ENCODE data around the gene SMNDC1. TPM values are rescaled to one million over a fixed set of nuclear protein-coding genes. Genes with fewer than 3 reads are reported as not detected.
A peak's percentile ranks its signal among the peaks of the same experiment; 100 is the strongest.

Gene SMNDC1
- total RNA-seq, 4 donors from 2014 or later: 10.3 to 15.8 (median 12.8) TPM

GRCh38 chr10:110269374-110270318 lies 35.1 kb downstream of the SMNDC1 start:
- WGBS: 26% methylated on average over 4 of the region's 4 CpGs
- no peak for TF ChIP-seq POLR2AphosphoS5 (IDR thresholded peaks at IDR 0.05)
- TF ChIP-seq EP300 (IDR thresholded peaks at IDR 0.05): no peak
- no peak for TF ChIP-seq POLR2A (IDR thresholded peaks at IDR 0.05)
- no peak for TF ChIP-seq CTCF (IDR thresholded peaks at IDR 0.05)
- peak overlapping the region; percentile 35 for H3K4me3 ChIP-seq
- no peaks in the 10 kb centered on the region for H3K27me3 ChIP-seq
- no peak for DNase-seq (ENCODE audit: low spot score in 2 of 2)
- no peaks in the 10 kb centered on the region for H3K9me3 ChIP-seq
- H3K27ac ChIP-seq: peak overlapping the region; percentile 71
- no peaks in the 10 kb centered on the region for H3K36me3 ChIP-seq
- H3K4me1 ChIP-seq: peaks cover 45% of the 10 kb centered on the region

- TF ChIP-seq POLR2AphosphoS5 (IDR thresholded peaks at IDR 0.05) (no peak), CTCF (IDR thresholded peaks at IDR 0.05) (no peak), EP300 (IDR thresholded peaks at IDR 0.05) (no peak), POLR2A (IDR thresholded peaks at IDR 0.05) (no peak)
- H3K27ac ChIP-seq: peak overlapping the region; percentile 71
- DNase-seq (ENCODE audit: low spot score in 2 of 2): no peak
- 53% methylated on average over 2 of the region's 2 CpGs for WGBS
- no peaks in the 10 kb centered on the region for H3K36me3 ChIP-seq
- peak overlapping the region; percentile 35 for H3K4me3 ChIP-seq
- no peaks in the 10 kb centered on the region for H3K9me3 ChIP-seq
- no peaks in the 10 kb centered on the region for H3K27me3 ChIP-seq
- H3K4me1 ChIP-seq: peaks cover 38% of the 10 kb centered on the region
Observed at GRCh38 chr10:110268971-110269370, 35.7 kb downstream of the SMNDC1 start.

- Histone ChIP-seq H3K4me1 (peaks cover 33% of the 10 kb centered on the region), H3K36me3 (no peaks in the 10 kb centered on the region), H3K27me3 (no peaks in the 10 kb centered on the region), H3K4me3 (no peak overlapping the region), H3K9me3 (no peaks in the 10 kb centered on the region), H3K27ac (no peak overlapping the region)
- DNase-seq (ENCODE audit: low spot score in 2 of 2): no peak
- no peak for TF ChIP-seq CTCF (IDR thresholded peaks at IDR 0.05)
- no peak for TF ChIP-seq POLR2A (IDR thresholded peaks at IDR 0.05)
- TF ChIP-seq EP300 (IDR thresholded peaks at IDR 0.05): no peak
- TF ChIP-seq POLR2AphosphoS5 (IDR thresholded peaks at IDR 0.05): no peak
Observed at GRCh38 chr10:110268442-110268841, 36.3 kb downstream of the SMNDC1 start.

- Histone ChIP-seq H3K27me3 (no peaks in the 10 kb centered on the region), H3K9me3 (no peaks in the 10 kb centered on the region), H3K36me3 (no peaks in the 10 kb centered on the region), H3K27ac (no peak overlapping the region), H3K4me1 (peaks cover 29% of the 10 kb centered on the region), H3K4me3 (no peak overlapping the region)
- TF ChIP-seq EP300 (IDR thresholded peaks at IDR 0.05): no peak
- DNase-seq (ENCODE audit: low spot score in 2 of 2): no peak
- WGBS: 69% methylated on average over 1 of the region's 1 CpG
Observed at GRCh38 chr10:110267276-110267675, 37.4 kb downstream of the SMNDC1 start.

- no peaks in the 10 kb centered on the region for H3K36me3 ChIP-seq
- H3K4me1 ChIP-seq: peaks cover 28% of the 10 kb centered on the region
- no peak overlapping the region for H3K4me3 ChIP-seq
- TF ChIP-seq POLR2A (IDR thresholded peaks at IDR 0.05): no peak
- TF ChIP-seq POLR2AphosphoS5 (IDR thresholded peaks at IDR 0.05): no peak
- TF ChIP-seq EP300 (IDR thresholded peaks at IDR 0.05): no peak
- no peak for TF ChIP-seq CTCF (IDR thresholded peaks at IDR 0.05)
- WGBS: 98% methylated on average over 4 of the region's 4 CpGs
- no peak overlapping the region for H3K27ac ChIP-seq
- H3K27me3 ChIP-seq: no peaks in the 10 kb centered on the region
- no peak for DNase-seq (ENCODE audit: low spot score in 2 of 2)
- H3K9me3 ChIP-seq: no peaks in the 10 kb centered on the region
Observed at GRCh38 chr10:110265573-110266193, 39.0 kb downstream of the SMNDC1 start.

Data from suprapubic skin (tissue), 4 donors.